Progenitor cell of endocrine pancreas (in vitro differentiated cells): Measurements from ENCODE around the gene SMIM5. TPM values are rescaled to one million over a fixed set of nuclear protein-coding genes. Genes with fewer than 3 reads are reported as not detected.

Source experiments
- DNase-seq: peaks from one replicate; pipeline ENCODE4 v3.0.0; 2021; ENCODE audit warnings: low spot score; ENCODE audit not compliant: unreplicated experiment
- H3K27ac Mint-ChIP-seq: 2 replicates; pipeline ENCODE4 v1.8.0; 2021; ENCODE audit warnings: mild to moderate bottlenecking, moderate library complexity, mixed read lengths
- H3K27me3 Mint-ChIP-seq: 2 replicates; pipeline ENCODE4 v1.8.0; 2021; ENCODE audit warnings: mixed read lengths
- H3K36me3 Mint-ChIP-seq: 2 replicates; pipeline ENCODE4 v1.8.0; 2022; ENCODE audit warnings: mixed read lengths; ENCODE audit not compliant: insufficient read depth
- H3K4me1 Mint-ChIP-seq: 2 replicates; pipeline ENCODE4 v1.8.0; 2021; ENCODE audit warnings: low read depth, mixed read lengths
- H3K4me3 Mint-ChIP-seq: 2 replicates; pipeline ENCODE4 v1.8.0; 2021; ENCODE audit warnings: low read depth, mild to moderate bottlenecking, moderate library complexity, mixed read lengths
- H3K9me3 Mint-ChIP-seq: 2 replicates; pipeline ENCODE4 v1.8.0; 2021; ENCODE audit warnings: low read depth, mixed read lengths
- CTCF ChIP-seq: fragments of 200-600 bp; sonication (generic); IDR thresholded peaks from one replicate; pipeline ENCODE4 v1.5.0; 2021; ENCODE audit warnings: antibody characterized with exemption, mild to moderate bottlenecking; ENCODE audit not compliant: unreplicated experiment
- total RNA-seq: library from RNA; stranded (reverse); gene quantifications from 2 replicates; pipeline ENCODE4 v1.2.1, GENCODE V29; 2021

Gene SMIM5
- total RNA-seq, 1 donor from 2014 or later = 4.4 TPM

DNA sequence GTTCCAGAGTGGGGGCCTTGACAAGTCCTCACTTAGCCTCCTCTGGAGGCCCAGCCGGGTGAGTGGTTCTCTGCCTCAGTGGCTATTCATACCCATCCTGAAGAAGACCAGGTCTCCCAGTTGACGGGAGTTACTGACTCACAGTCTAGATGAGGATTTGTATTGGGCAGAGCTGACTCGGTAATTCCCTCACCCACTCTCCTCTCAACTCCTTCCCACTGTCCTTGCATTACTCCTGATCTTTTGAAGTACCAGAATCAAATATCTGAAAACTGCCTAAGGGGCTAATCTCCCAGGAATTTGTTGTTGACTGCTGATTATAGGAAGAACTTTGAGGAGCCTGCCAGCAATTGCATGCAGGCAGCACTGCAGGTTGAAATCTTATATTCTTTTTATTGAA, 48.1 kb downstream of the SMIM5 start:
- Mint-ChIP-seq H3K4me3 (no peak overlapping the region), H3K27ac (peak overlapping the region; percentile 45), H3K4me1 (no peaks in the 10 kb centered on the region), H3K9me3 (no peaks in the 10 kb centered on the region), H3K27me3 (no peaks in the 10 kb centered on the region), H3K36me3 (peaks cover 1% of the 10 kb centered on the region)
- DNase-seq = no peak
- TF ChIP-seq CTCF = no peak

GRCh38 chr17:75683583-75683982, 50.3 kb downstream of the SMIM5 start:
- Mint-ChIP-seq H3K27me3 (no peaks in the 10 kb centered on the region), H3K4me3 (no peak overlapping the region), H3K9me3 (no peaks in the 10 kb centered on the region), H3K27ac (no peak overlapping the region), H3K36me3 (peaks cover 1% of the 10 kb centered on the region), H3K4me1 (no peaks in the 10 kb centered on the region)
- DNase-seq = no peak
- TF ChIP-seq CTCF = no peak

DNA sequence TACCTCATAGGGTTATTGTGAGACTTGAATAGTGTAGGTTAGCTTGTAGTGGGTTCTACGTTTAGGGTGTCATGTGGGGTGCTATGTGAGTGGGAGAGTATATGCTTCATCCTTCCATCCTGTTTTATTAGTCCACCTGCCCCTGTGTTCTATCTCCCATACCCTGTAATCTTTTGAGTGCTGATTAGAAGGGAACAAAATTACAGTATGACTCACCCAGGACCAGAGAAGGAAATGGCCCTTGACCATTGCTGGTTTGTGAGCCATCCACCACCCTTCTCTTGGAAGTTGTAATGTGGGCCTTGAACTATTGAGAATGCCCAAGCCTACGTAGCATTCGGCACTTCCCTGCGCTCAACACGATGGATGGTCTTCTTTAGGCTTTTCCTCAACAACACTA, 51.0 kb downstream of the SMIM5 start:
- no peak for TF ChIP-seq CTCF
- Mint-ChIP-seq H3K36me3 (peaks cover 1% of the 10 kb centered on the region), H3K9me3 (no peaks in the 10 kb centered on the region), H3K4me3 (no peak overlapping the region), H3K27ac (no peak overlapping the region), H3K27me3 (no peaks in the 10 kb centered on the region), H3K4me1 (no peaks in the 10 kb centered on the region)
- no peak for DNase-seq

DNA sequence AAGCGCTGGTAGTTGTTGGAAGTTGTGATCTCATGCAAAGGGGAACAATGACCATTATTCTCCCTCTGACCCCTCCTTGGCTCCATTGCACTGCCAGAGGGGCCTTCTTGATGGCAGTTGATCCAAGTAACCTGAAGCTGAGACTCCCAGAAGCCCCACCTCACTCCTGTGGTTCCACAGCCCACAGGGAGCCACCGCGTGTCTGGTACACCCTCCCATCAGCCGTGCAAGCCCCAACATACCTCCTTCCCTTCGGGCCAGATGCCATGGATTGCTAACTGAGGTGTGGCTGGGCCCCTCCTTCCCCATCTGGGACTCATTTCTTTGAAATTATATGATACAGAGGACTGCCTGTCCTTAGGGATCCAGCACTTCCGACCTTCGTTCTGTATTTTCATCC, 51.7 kb downstream of the SMIM5 start:
- TF ChIP-seq CTCF = no peak
- Mint-ChIP-seq H3K27me3 (no peaks in the 10 kb centered on the region), H3K9me3 (no peaks in the 10 kb centered on the region), H3K4me1 (no peaks in the 10 kb centered on the region), H3K36me3 (peaks cover 1% of the 10 kb centered on the region), H3K27ac (no peak overlapping the region), H3K4me3 (no peak overlapping the region)
- DNase-seq = no peak

GRCh38 chr17:75685499-75685898, 52.3 kb downstream of the SMIM5 start:
- no peak for DNase-seq
- H3K9me3 Mint-ChIP-seq = no peaks in the 10 kb centered on the region
- no peak overlapping the region for H3K4me3 Mint-ChIP-seq
- TF ChIP-seq CTCF = no peak
- H3K36me3 Mint-ChIP-seq = peaks cover 1% of the 10 kb centered on the region
- no peaks in the 10 kb centered on the region for H3K27me3 Mint-ChIP-seq
- H3K27ac Mint-ChIP-seq = peak overlapping the region; percentile 7
- H3K4me1 Mint-ChIP-seq = no peaks in the 10 kb centered on the region
